22Rv1 (cell line): Measurements from ENCODE around the gene TMEM18.

Source experiments
- ZFX ChIP-seq: fragments of 450-650 bp; IDR thresholded peaks from 2 replicates; pipeline ENCODE4 v1.6.1; 2017; ENCODE audit warnings: antibody characterized with exemption, borderline replicate concordance
- TF ChIP-seq, protein P1 (sequence below): fragments of 450-650 bp; IDR thresholded peaks from 2 replicates; pipeline ENCODE4 v1.5.1; 2017; ENCODE audit warnings: mild to moderate bottlenecking

DNA sequence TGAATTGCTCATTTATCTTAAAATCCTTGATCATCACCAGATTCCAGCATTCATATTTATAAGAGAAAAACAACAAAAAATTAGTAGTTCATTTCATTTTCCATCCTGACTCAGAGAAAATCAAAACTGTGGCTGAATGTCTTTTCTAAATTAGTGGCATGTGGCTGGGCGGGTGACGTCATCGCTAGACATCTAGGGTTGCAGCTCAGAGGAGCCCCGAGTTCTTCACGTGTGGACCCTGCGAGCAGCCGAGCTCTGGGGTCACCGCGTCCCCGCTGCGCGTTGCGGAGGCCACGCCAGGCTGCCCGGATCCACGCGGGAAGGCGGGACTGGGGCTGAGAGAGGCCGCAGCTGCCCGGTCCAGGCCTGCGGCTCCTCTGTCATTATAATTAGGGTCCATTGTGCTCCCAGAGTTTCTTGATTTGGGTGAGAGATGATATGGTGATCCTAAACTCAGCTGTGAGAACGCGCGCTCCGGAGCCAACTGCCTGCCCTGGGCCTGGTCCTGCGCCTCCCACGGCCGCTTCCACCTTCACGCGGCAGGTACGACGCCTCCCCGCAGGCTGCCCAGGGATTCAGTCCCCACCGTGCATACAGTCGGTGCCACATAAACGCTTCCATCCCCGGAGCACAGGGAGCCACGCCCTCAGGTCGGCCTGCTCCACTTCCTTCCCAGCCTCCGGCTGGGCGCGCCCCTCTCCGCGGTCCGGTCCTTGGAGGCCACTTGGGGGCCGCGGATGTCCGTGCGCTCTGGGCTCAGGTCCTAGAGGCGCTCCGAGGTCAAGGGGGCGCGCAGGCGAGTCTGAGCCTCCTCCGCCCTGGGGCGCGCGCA is 56.5 kb downstream of the TMEM18 start:
- TF ChIP-seq, protein P1, sequence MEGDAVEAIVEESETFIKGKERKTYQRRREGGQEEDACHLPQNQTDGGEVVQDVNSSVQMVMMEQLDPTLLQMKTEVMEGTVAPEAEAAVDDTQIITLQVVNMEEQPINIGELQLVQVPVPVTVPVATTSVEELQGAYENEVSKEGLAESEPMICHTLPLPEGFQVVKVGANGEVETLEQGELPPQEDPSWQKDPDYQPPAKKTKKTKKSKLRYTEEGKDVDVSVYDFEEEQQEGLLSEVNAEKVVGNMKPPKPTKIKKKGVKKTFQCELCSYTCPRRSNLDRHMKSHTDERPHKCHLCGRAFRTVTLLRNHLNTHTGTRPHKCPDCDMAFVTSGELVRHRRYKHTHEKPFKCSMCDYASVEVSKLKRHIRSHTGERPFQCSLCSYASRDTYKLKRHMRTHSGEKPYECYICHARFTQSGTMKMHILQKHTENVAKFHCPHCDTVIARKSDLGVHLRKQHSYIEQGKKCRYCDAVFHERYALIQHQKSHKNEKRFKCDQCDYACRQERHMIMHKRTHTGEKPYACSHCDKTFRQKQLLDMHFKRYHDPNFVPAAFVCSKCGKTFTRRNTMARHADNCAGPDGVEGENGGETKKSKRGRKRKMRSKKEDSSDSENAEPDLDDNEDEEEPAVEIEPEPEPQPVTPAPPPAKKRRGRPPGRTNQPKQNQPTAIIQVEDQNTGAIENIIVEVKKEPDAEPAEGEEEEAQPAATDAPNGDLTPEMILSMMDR = no peak
- TF ChIP-seq ZFX = no peak
